Ishikawa (cell line): ENCODE measurements around the gene SAMD8.

Source experiments
- CEBPB ChIP-seq: IDR thresholded peaks from 2 replicates; pipeline ENCODE4 v1.6.1; 2012
- CREB1 ChIP-seq: IDR thresholded peaks from 2 replicates; pipeline ENCODE4 v1.6.1; 2012; ENCODE audit warnings: low read depth
- EGR1 ChIP-seq: IDR thresholded peaks from 2 replicates; pipeline ENCODE4 v1.6.1; 2012
- EP300 ChIP-seq: IDR thresholded peaks from 2 replicates; pipeline ENCODE4 v1.6.1; 2012; ENCODE audit warnings: borderline replicate concordance
- FOXM1 ChIP-seq: IDR thresholded peaks from 2 replicates; pipeline ENCODE4 v1.6.1; 2012; ENCODE audit warnings: low read depth, borderline replicate concordance
- NFIC ChIP-seq: IDR thresholded peaks from 2 replicates; pipeline ENCODE4 v1.6.1; 2012
- RAD21 ChIP-seq: IDR thresholded peaks from 2 replicates; pipeline ENCODE4 v1.6.1; 2012; ENCODE audit warnings: low read depth
- TAF1 ChIP-seq: IDR thresholded peaks from 2 replicates; pipeline ENCODE4 v1.6.1; 2012; ENCODE audit warnings: low read depth, mild to moderate bottlenecking
- TCF12 ChIP-seq: IDR thresholded peaks from 2 replicates; pipeline ENCODE4 v1.6.1; 2012; ENCODE audit warnings: low read depth
- TEAD4 ChIP-seq: IDR thresholded peaks from 2 replicates; pipeline ENCODE4 v1.6.1; 2012
- USF1 ChIP-seq: IDR thresholded peaks from 2 replicates; pipeline ENCODE4 v1.6.1; 2012
- YY1 ChIP-seq: IDR thresholded peaks from 2 replicates; pipeline ENCODE4 v1.6.1; 2012; ENCODE audit warnings: low read depth
- ZBTB7A ChIP-seq: IDR thresholded peaks from 2 replicates; pipeline ENCODE4 v1.6.1; 2012; ENCODE audit warnings: low read depth
- TF ChIP-seq, protein P1 (sequence below): IDR thresholded peaks from 2 replicates; pipeline ENCODE4 v1.6.1; 2012
- TF ChIP-seq, protein P2 (sequence below): IDR thresholded peaks from 2 replicates; pipeline ENCODE4 v1.6.1; 2012; ENCODE audit warnings: low read depth, mild to moderate bottlenecking

SAMD8 gene

GRCh38 chr10:75073442-75073841 is 38.0 kb upstream of the SAMD8 start:
- TF ChIP-seq CREB1 = no peak

DNA sequence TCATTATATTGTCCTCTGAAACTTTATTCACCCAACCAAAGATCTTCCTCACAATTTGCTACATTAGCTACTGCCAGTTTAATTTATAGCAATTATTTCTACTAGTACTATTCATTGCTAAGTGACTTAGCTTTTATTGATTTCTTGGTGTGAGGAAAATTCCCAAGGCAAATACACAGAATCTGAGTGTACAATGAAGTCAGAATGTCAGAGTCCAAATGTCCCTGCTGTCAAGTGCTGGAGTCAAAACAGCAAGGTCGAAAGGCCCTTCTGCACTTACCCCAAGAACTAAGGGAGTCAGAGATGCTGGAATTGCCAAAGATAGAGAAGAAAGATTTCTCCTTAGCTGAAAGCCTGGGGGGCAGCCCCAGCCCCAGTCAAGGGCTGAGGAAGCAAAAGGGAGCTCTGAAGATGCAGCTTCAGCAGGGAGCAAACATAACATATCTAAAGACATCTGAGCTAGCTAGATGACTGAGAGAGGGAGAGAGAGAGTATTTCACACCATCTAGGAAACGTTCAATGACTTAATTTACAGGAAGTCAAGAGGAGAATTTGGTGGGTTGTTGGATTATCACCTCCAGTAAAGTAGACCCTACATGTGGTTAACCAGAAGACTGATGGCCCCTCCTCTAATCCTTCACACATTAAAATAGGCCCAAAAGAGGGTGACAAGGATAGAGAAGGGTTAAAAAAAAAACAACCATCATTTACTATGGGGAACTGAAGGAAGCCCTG is 36.6 kb upstream of the SAMD8 start:
- TF ChIP-seq, protein P1, sequence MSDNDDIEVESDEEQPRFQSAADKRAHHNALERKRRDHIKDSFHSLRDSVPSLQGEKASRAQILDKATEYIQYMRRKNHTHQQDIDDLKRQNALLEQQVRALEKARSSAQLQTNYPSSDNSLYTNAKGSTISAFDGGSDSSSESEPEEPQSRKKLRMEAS = no peak
- TF ChIP-seq YY1 (no peak), EGR1 (no peak), TCF12 (no peak), NFIC (no peak), RAD21 (no peak)

- TF ChIP-seq, protein P1 = no peak
- no peak for TF ChIP-seq NFIC
- no peak for TF ChIP-seq EGR1
- TF ChIP-seq ZBTB7A = no peak
- TF ChIP-seq YY1 = no peak
- TF ChIP-seq CREB1 = no peak
- no peak for TF ChIP-seq EP300
- TF ChIP-seq TEAD4 = no peak
- TF ChIP-seq TAF1 = no peak
- no peak for TF ChIP-seq CEBPB
- no peak for TF ChIP-seq RAD21
- TF ChIP-seq TCF12 = no peak
- TF ChIP-seq USF1 = no peak
- TF ChIP-seq, protein P2, sequence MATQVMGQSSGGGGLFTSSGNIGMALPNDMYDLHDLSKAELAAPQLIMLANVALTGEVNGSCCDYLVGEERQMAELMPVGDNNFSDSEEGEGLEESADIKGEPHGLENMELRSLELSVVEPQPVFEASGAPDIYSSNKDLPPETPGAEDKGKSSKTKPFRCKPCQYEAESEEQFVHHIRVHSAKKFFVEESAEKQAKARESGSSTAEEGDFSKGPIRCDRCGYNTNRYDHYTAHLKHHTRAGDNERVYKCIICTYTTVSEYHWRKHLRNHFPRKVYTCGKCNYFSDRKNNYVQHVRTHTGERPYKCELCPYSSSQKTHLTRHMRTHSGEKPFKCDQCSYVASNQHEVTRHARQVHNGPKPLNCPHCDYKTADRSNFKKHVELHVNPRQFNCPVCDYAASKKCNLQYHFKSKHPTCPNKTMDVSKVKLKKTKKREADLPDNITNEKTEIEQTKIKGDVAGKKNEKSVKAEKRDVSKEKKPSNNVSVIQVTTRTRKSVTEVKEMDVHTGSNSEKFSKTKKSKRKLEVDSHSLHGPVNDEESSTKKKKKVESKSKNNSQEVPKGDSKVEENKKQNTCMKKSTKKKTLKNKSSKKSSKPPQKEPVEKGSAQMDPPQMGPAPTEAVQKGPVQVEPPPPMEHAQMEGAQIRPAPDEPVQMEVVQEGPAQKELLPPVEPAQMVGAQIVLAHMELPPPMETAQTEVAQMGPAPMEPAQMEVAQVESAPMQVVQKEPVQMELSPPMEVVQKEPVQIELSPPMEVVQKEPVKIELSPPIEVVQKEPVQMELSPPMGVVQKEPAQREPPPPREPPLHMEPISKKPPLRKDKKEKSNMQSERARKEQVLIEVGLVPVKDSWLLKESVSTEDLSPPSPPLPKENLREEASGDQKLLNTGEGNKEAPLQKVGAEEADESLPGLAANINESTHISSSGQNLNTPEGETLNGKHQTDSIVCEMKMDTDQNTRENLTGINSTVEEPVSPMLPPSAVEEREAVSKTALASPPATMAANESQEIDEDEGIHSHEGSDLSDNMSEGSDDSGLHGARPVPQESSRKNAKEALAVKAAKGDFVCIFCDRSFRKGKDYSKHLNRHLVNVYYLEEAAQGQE = no peak
Measured at GRCh38 chr10:75076348-75076747, 35.1 kb upstream of the SAMD8 start.

DNA sequence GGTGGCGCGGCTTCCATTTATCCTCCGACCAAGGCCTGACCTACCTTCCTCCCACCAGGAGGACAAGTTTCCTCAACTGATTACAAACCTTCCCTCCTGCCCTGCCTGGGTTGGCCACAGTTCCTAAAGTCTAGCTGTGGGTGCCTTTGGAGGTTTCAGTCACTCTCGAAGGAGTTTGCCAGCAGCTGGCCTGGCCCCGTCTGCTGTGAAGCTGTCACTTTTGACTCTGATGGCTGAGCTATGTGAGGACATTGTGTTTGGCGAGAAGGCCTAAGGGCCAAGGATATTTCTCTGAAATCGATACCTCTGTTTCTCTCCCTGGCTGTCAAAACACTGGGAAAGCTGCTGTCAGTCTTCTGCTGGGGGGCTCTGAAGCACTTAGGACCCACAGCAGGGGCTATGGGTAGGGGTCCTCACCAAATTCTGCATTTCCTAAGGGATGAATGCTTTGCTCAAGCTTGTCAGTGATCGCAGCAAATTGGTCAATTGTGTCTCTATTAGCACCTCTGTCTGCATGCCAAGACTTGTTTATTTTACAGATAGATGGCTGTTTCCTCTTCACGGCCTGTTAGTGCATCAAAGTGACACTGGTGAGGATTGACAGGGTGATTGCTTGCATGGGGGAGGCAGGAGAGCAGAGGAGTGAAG is 31.9 kb upstream of the SAMD8 start:
- TF ChIP-seq, protein P2 = no peak
- no peak for TF ChIP-seq EP300
- TF ChIP-seq TEAD4 = no peak
- TF ChIP-seq TCF12 = no peak
- no peak for TF ChIP-seq NFIC
- TF ChIP-seq TAF1 = no peak
- no peak for TF ChIP-seq ZBTB7A
- TF ChIP-seq FOXM1 = no peak
- no peak for TF ChIP-seq EGR1
- TF ChIP-seq, protein P1 = no peak
- TF ChIP-seq USF1 = no peak
- TF ChIP-seq CEBPB = no peak
- no peak for TF ChIP-seq CREB1
- TF ChIP-seq RAD21 = no peak
- TF ChIP-seq YY1 = no peak

GRCh38 chr10:75080554-75080953 is 30.9 kb upstream of the SAMD8 start:
- TF ChIP-seq CREB1 (no peak), NFIC (no peak), TCF12 (no peak), TEAD4 (no peak), RAD21 (no peak), ZBTB7A (no peak), YY1 (no peak), FOXM1 (no peak), CEBPB (no peak), USF1 (no peak), EP300 (no peak), EGR1 (no peak), TAF1 (no peak)
- TF ChIP-seq, protein P2 = no peak
- TF ChIP-seq, protein P1 = no peak
